HCT116 (cell line): ENCODE results near the gene UBE2L3. TPM values are rescaled to one million over a fixed set of nuclear protein-coding genes. Genes with fewer than 3 reads are reported as not detected.

Experiments
- ATAC-seq: fragments of 200-7000 bp; cut with Tn5 transposase; 2 replicates; pipeline ENCODE4 v1.9.1; 2020; ENCODE audit warnings: mild to moderate bottlenecking, moderate library complexity
- BruUV-seq: library from RNA; stranded (reverse); fragments of 400-500 nt; replicated peaks from 2 replicates; lab custom pipeline; 2021; lab: Mats Ljungman, UMichigan
- CTCF ChIA-PET: fragments of 300-600 bp; sonication (Branson Sonifier 250); formaldehyde crosslinking; loops from one replicate; lab custom pipeline; 2021; ENCODE audit warnings: antibody characterized with exemption; lab: Charles Lee
- POLR2A ChIA-PET: fragments of 300-600, 350-600 bp; sonication (Branson Sonifier 250); formaldehyde crosslinking; loops from one replicate; lab custom pipeline; 2021; ENCODE audit warnings: antibody characterized with exemption; lab: Charles Lee
- RAD21 ChIA-PET, 2 experiments: fragments of 300-600 bp; sonication (Branson Sonifier 250); formaldehyde crosslinking; loops; one replicate each; lab custom pipeline; 2023; ENCODE audit warnings: low total read pairs in 2 of 2; ENCODE audit not compliant: uncharacterized antibody in 2 of 2, unreplicated experiment in 2 of 2, low non-redundant PET in 1 of 2; lab: Charles Lee
- DNase-seq: peaks from one replicate; pipeline ENCODE4 v3.0.0-alpha.2; 2010; ENCODE audit warnings: low read depth, low spot score
- H2AFZ ChIP-seq: fragments of 200-600 bp; shearing (Covaris generic), sonication (generic); 2 replicates; pipeline ENCODE4 v1.6.1; 2017; ENCODE audit warnings: low read depth, mixed run types, mixed read lengths, antibody characterized with exemption, low read length; ENCODE audit not compliant: poor library complexity, severe bottlenecking
- H3K27ac ChIP-seq: 2 replicates; pipeline ENCODE4 v1.5.1; 2012; ENCODE audit warnings: low read depth, low read length
- H3K27me3 ChIP-seq: fragments of 200-600 bp; sonication (generic); 2 replicates; pipeline ENCODE4 v1.6.1; 2016; ENCODE audit warnings: mixed run types, low read length, mixed read lengths; ENCODE audit not compliant: insufficient read depth
- H3K36me3 ChIP-seq, 2 experiments: fragments of 200-500 bp in 1 of 2; fragments of 200-600 bp in 1 of 2; sonication (Bioruptor generic) in 1 of 2; sonication (generic) in 1 of 2; 2 replicates each; pipeline versions ENCODE4 v1.5.1 to v1.6.1; 2014 to 2016; ENCODE audit warnings: low read length in 2 of 2, inconsistent platforms in 1 of 2, mixed read lengths in 1 of 2, mixed run types in 1 of 2; ENCODE audit not compliant: insufficient read depth in 2 of 2, control insufficient read depth in 1 of 2
- H3K4me1 ChIP-seq, 2 experiments: fragments of 200-600 bp in 1 of 2; sonication (generic) in 1 of 2; 2 replicates each; pipeline versions ENCODE4 v1.5.1 to v1.6.1; 2012 to 2017; ENCODE audit warnings: low read length in 2 of 2, inconsistent platforms in 1 of 2, mild to moderate bottlenecking in 1 of 2, mixed read lengths in 1 of 2, mixed run types in 1 of 2, moderate library complexity in 1 of 2; ENCODE audit not compliant: insufficient read depth in 2 of 2, control insufficient read depth in 1 of 2
- H3K4me2 ChIP-seq: fragments of 200-600 bp; sonication (generic); 2 replicates; pipeline ENCODE4 v1.6.1; 2017; ENCODE audit warnings: mixed run types, low read length, mixed read lengths
- H3K4me3 ChIP-seq, 2 experiments: fragments of 200-600 bp in 1 of 2; sonication (generic) in 1 of 2; replicated peaks in 1 of 2; 2 replicates each; pipeline ENCODE4 v1.5.1; 2011 to 2016; ENCODE audit warnings: low read length in 2 of 2, control low read depth in 1 of 2, low read depth in 1 of 2, mild to moderate bottlenecking in 1 of 2, mixed read lengths in 1 of 2, mixed run types in 1 of 2
- H3K79me2 ChIP-seq: fragments of 200-600 bp; sonication (generic); 2 replicates; pipeline ENCODE4 v1.6.1; 2017; ENCODE audit warnings: mild to moderate bottlenecking, mixed run types, low read length, moderate library complexity, mixed read lengths; ENCODE audit not compliant: insufficient read depth
- H3K9ac ChIP-seq: fragments of 200-600 bp; sonication (generic); 2 replicates; pipeline ENCODE4 v1.6.1; 2016; ENCODE audit warnings: low read length, mixed read lengths
- H3K9me2 ChIP-seq: fragments of 200-600 bp; sonication (generic), shearing (Covaris generic); 2 replicates; pipeline ENCODE4 v1.6.1; 2017; ENCODE audit warnings: mixed run types, mild to moderate bottlenecking, moderate library complexity; ENCODE audit not compliant: insufficient read depth
- H3K9me3 ChIP-seq, 2 experiments: fragments of 200-500 bp in 1 of 2; fragments of 200-600 bp in 1 of 2; sonication (Bioruptor generic) in 1 of 2; sonication (generic) in 1 of 2; 2 replicates each; pipeline ENCODE4 v1.6.1; 2014 to 2017; ENCODE audit warnings: low read length in 2 of 2, mixed read lengths in 2 of 2, inconsistent platforms in 1 of 2, low read depth in 1 of 2, mild to moderate bottlenecking in 1 of 2, mixed run types in 1 of 2, moderate library complexity in 1 of 2; ENCODE audit not compliant: control insufficient read depth in 1 of 2, insufficient read depth in 1 of 2
- H4K20me1 ChIP-seq: fragments of 200-600 bp; sonication (generic), shearing (Covaris generic); 2 replicates; pipeline ENCODE4 v1.6.1; 2017; ENCODE audit warnings: mixed run types, mild to moderate bottlenecking, moderate library complexity; ENCODE audit not compliant: insufficient read depth
- CBX3 ChIP-seq: IDR thresholded peaks from 2 replicates; pipeline ENCODE4 v1.6.1; 2012; ENCODE audit warnings: low read depth
- CEBPB ChIP-seq: IDR thresholded peaks from 2 replicates; pipeline ENCODE4 v1.6.1; 2012; ENCODE audit warnings: low read depth
- EGR1 ChIP-seq: IDR thresholded peaks from 2 replicates; pipeline ENCODE4 v1.6.1; 2012; ENCODE audit warnings: low read depth
- ELF1 ChIP-seq: IDR thresholded peaks from 2 replicates; pipeline ENCODE4 v1.6.1; 2012; ENCODE audit warnings: low read depth, borderline replicate concordance
- EZH2 ChIP-seq: fragments of 200-600 bp; sonication (generic); IDR thresholded peaks from 2 replicates; pipeline ENCODE4 v1.6.1; 2017; ENCODE audit warnings: antibody characterized with exemption, mixed run types
- EZH2phosphoT487 ChIP-seq: fragments of 200-600 bp; IDR thresholded peaks from 2 replicates; pipeline ENCODE4 v1.6.1; 2018; ENCODE audit warnings: antibody characterized with exemption, borderline replicate concordance
- FOSL1 ChIP-seq: IDR thresholded peaks from 2 replicates; pipeline ENCODE4 v1.6.1; 2012; ENCODE audit warnings: low read depth
- JUND ChIP-seq: IDR thresholded peaks from 2 replicates; pipeline ENCODE4 v1.6.1; 2012
- POLR2A ChIP-seq: IDR thresholded peaks from 2 replicates; pipeline ENCODE4 v1.7.0; 2011; ENCODE audit warnings: borderline replicate concordance; ENCODE audit not compliant: insufficient read depth, insufficient read length; ENCODE audit errors: extremely low read depth
- RAD21 ChIP-seq: IDR thresholded peaks from 2 replicates; pipeline ENCODE4 v1.6.1; 2012; ENCODE audit warnings: low read depth, mild to moderate bottlenecking
- SIN3A ChIP-seq: IDR thresholded peaks from 2 replicates; pipeline ENCODE4 v1.6.1; 2012; ENCODE audit warnings: low read depth
- SP1 ChIP-seq: IDR thresholded peaks from 2 replicates; pipeline ENCODE4 v1.6.1; 2012; ENCODE audit warnings: low read depth
- SRF ChIP-seq: IDR thresholded peaks from 2 replicates; pipeline ENCODE4 v1.6.1; 2012; ENCODE audit warnings: low read depth
- YY1 ChIP-seq: IDR thresholded peaks from 2 replicates; pipeline ENCODE4 v1.6.1; 2011; ENCODE audit warnings: low read length, low read depth, moderate library complexity, mild to moderate bottlenecking; ENCODE audit not compliant: insufficient replicate concordance; ENCODE audit errors: extremely low read depth
- ZFX ChIP-seq: fragments of 450-650 bp; IDR thresholded peaks from 2 replicates; pipeline ENCODE4 v1.6.1; 2017
- ZNF274 ChIP-seq: fragments of 200-500 bp; sonication (Bioruptor generic); IDR thresholded peaks from 2 replicates; pipeline ENCODE4 v1.6.1; 2014; ENCODE audit warnings: mild to moderate bottlenecking, low read depth, low read length, inconsistent platforms
- intact Hi-C: fragments of 100-400 bp; cut with micrococcal nuclease; formaldehyde crosslinking; loops from 2 replicates; pipeline ENCODE4 v1.10.0; 2022
- total RNA-seq: library from RNA; stranded (reverse); gene quantifications from one replicate; pipeline ENCODE4 v1.2.1, GENCODE V29; 2021; ENCODE audit not compliant: unreplicated experiment
- TF ChIP-seq, protein P1 (sequence below): IDR thresholded peaks from 2 replicates; pipeline ENCODE4 v1.6.1; 2012
- TF ChIP-seq, protein P2 (sequence below): IDR thresholded peaks from 2 replicates; pipeline ENCODE4 v1.6.1; 2012
- TF ChIP-seq, protein P3 (sequence below), 3 experiments: fragments of 200-600 bp in 1 of 3; sonication (generic) in 1 of 3; IDR thresholded peaks in 2 of 3; conservative IDR thresholded peaks in 1 of 3; 2 replicates each; pipeline ENCODE4 v1.5.1; 2012 to 2017; ENCODE audit warnings: low read depth in 2 of 3, low read length in 2 of 3, antibody characterized with exemption in 1 of 3, borderline replicate concordance in 1 of 3, control low read depth in 1 of 3, mild to moderate bottlenecking in 1 of 3, mixed read lengths in 1 of 3, mixed run types in 1 of 3, moderate library complexity in 1 of 3; ENCODE audit not compliant: insufficient read depth in 1 of 3
- TF ChIP-seq, protein P4 (sequence below): IDR thresholded peaks from 2 replicates; pipeline ENCODE4 v1.6.1; 2012; ENCODE audit warnings: low read depth
- TF ChIP-seq, protein P5 (sequence below): IDR thresholded peaks from 2 replicates; pipeline ENCODE4 v1.6.1; 2011; ENCODE audit warnings: mild to moderate bottlenecking, low read length, moderate library complexity; ENCODE audit not compliant: insufficient replicate concordance; ENCODE audit errors: extremely low read depth

The UBE2L3 gene
- total RNA-seq, 1 experiment from 2014 or later = 55.6 TPM

DNA sequence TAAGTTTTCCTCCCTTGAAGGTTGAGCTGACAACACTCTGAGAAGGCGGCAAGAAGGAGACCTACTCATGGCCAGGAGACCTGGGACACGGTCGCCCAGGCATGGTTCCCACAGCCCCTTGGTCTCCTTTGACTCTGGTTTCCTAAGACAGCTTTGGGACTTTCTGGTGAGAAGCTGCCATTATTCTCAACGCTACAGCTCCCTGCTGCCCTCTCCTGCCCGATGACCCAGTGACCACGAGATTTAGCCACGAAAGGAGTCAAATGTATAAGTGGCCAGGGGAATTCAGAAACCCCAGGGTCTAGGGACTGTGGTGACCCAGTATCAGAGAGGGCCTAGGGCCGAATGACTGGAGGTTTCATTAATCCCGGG, 73.9 kb downstream of the UBE2L3 start:
- DNase-seq (no peak), ATAC-seq (peak; percentile 39)
- Histone ChIP-seq H3K4me3 (peak overlapping the region; percentile 55 to 93), H3K9me2 (no peaks in the 10 kb centered on the region), H3K36me3 (peaks cover 3 to 8% of the 10 kb centered on the region in 2 experiments; a peak in 2 of 4 replicates), H3K9ac (peak overlapping the region; percentile 97), H4K20me1 (peaks cover 3% of the 10 kb centered on the region; the same call in 1 of the 2 replicates), H3K4me2 (peak overlapping the region; percentile 94), H3K27ac (peak overlapping the region; percentile 81), H3K27me3 (no peaks in the 10 kb centered on the region), H2AFZ (no peak overlapping the region), H3K79me2 (peaks cover 21% of the 10 kb centered on the region; the same call in 1 of the 2 replicates), H3K9me3 (no peaks in the 10 kb centered on the region), H3K4me1 (peaks cover 12 to 33% of the 10 kb centered on the region in 2 experiments)
- BruUV-seq = TSS peak; percentile 92
- ChIA-PET POLR2A (interaction anchor here (0.6 to 3.3 kb wide), 7 partner anchors 8 to 68 kb away, joined by 3 to 43 read pairs (median 6); partner anchors contain the start of genes CCDC116, PPIL2 and YDJC), RAD21 (interaction anchor here (0.6 to 1.2 kb wide), 3 partner anchors 12 to 66 kb away, joined by 3 to 7 read pairs (median 5); no protein-coding TSS in a partner anchor), CTCF (interaction anchor here (0.9 to 3.7 kb wide), 6 partner anchors 10 to 297 kb away, joined by 3 to 103 read pairs (median 10); partner anchors contain the start of genes CCDC116 and YDJC)
- intact Hi-C loops = loop anchor here (2.0 kb wide), 1 partner anchor 75 kb away; the partner anchor contains the start of gene UBE2L3
- TF ChIP-seq SIN3A (no peak), SP1 (no peak), ZNF274 (no peak), CEBPB (no peak), EZH2phosphoT487 (no peak), CBX3 (no peak), EZH2 (no peak), SRF (no peak), ZFX (no peak), EGR1 (no peak), JUND (no peak), YY1 (peak; percentile 40), FOSL1 (no peak), RAD21 (peak; percentile 77), ELF1 (no peak), POLR2A (no peak)
- TF ChIP-seq, protein P1, sequence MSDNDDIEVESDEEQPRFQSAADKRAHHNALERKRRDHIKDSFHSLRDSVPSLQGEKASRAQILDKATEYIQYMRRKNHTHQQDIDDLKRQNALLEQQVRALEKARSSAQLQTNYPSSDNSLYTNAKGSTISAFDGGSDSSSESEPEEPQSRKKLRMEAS = no peak
- TF ChIP-seq, protein P2, sequence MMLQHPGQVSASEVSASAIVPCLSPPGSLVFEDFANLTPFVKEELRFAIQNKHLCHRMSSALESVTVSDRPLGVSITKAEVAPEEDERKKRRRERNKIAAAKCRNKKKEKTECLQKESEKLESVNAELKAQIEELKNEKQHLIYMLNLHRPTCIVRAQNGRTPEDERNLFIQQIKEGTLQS = no peak
- TF ChIP-seq, protein P3, sequence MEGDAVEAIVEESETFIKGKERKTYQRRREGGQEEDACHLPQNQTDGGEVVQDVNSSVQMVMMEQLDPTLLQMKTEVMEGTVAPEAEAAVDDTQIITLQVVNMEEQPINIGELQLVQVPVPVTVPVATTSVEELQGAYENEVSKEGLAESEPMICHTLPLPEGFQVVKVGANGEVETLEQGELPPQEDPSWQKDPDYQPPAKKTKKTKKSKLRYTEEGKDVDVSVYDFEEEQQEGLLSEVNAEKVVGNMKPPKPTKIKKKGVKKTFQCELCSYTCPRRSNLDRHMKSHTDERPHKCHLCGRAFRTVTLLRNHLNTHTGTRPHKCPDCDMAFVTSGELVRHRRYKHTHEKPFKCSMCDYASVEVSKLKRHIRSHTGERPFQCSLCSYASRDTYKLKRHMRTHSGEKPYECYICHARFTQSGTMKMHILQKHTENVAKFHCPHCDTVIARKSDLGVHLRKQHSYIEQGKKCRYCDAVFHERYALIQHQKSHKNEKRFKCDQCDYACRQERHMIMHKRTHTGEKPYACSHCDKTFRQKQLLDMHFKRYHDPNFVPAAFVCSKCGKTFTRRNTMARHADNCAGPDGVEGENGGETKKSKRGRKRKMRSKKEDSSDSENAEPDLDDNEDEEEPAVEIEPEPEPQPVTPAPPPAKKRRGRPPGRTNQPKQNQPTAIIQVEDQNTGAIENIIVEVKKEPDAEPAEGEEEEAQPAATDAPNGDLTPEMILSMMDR (IDR thresholded peaks at IDR 0.05 in 2 of 3, conservative IDR thresholded peaks at IDR 0.05 in 1 of 3; ENCODE audit: borderline replicate concordance in 1 of 3, insufficient read depth in 1 of 3, low read depth in 2 of 3, low read length in 2 of 3) = peak; percentile 41 to 69 (median 52); a peak in 5 of 6 replicates
- TF ChIP-seq, protein P4, sequence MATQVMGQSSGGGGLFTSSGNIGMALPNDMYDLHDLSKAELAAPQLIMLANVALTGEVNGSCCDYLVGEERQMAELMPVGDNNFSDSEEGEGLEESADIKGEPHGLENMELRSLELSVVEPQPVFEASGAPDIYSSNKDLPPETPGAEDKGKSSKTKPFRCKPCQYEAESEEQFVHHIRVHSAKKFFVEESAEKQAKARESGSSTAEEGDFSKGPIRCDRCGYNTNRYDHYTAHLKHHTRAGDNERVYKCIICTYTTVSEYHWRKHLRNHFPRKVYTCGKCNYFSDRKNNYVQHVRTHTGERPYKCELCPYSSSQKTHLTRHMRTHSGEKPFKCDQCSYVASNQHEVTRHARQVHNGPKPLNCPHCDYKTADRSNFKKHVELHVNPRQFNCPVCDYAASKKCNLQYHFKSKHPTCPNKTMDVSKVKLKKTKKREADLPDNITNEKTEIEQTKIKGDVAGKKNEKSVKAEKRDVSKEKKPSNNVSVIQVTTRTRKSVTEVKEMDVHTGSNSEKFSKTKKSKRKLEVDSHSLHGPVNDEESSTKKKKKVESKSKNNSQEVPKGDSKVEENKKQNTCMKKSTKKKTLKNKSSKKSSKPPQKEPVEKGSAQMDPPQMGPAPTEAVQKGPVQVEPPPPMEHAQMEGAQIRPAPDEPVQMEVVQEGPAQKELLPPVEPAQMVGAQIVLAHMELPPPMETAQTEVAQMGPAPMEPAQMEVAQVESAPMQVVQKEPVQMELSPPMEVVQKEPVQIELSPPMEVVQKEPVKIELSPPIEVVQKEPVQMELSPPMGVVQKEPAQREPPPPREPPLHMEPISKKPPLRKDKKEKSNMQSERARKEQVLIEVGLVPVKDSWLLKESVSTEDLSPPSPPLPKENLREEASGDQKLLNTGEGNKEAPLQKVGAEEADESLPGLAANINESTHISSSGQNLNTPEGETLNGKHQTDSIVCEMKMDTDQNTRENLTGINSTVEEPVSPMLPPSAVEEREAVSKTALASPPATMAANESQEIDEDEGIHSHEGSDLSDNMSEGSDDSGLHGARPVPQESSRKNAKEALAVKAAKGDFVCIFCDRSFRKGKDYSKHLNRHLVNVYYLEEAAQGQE = no peak
- TF ChIP-seq, protein P5, sequence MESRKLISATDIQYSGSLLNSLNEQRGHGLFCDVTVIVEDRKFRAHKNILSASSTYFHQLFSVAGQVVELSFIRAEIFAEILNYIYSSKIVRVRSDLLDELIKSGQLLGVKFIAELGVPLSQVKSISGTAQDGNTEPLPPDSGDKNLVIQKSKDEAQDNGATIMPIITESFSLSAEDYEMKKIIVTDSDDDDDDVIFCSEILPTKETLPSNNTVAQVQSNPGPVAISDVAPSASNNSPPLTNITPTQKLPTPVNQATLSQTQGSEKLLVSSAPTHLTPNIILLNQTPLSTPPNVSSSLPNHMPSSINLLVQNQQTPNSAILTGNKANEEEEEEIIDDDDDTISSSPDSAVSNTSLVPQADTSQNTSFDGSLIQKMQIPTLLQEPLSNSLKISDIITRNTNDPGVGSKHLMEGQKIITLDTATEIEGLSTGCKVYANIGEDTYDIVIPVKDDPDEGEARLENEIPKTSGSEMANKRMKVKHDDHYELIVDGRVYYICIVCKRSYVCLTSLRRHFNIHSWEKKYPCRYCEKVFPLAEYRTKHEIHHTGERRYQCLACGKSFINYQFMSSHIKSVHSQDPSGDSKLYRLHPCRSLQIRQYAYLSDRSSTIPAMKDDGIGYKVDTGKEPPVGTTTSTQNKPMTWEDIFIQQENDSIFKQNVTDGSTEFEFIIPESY = no peak
